ENCODE data around the gene TWNK. TPM values are rescaled to one million over a fixed set of nuclear protein-coding genes. Genes with fewer than 3 reads are reported as not detected.

TWNK gene
- total RNA-seq, 1 donor from 2014 or later = 14.7 TPM

DNA sequence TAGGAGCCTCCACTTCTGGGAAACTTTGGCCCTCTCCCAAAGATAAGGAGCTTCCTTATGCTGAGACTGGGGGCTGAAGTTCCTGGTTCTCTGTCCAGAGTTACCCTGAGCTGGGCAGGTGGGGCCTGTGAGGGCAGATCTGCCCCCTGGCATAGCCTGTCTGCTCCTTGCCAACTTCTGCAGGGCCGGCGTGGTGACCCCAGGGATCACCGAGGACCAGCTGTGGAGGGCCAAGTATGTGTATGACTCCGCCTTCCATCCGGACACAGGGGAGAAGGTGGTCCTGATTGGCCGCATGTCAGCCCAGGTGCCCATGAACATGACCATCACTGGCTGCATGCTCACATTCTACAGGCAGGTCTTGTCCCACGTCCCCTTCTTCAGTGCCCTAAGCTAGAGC lies 48.0 kb downstream of the TWNK start:
- peaks cover 20% of the 10 kb centered on the region for H3K36me3 ChIP-seq (ENCODE audit: control insufficient read depth, insufficient read depth, low read length)
- no peak for FAIRE-seq
- DNase-seq (ENCODE audit: low read depth) = no peak
- TF ChIP-seq, protein P1, sequence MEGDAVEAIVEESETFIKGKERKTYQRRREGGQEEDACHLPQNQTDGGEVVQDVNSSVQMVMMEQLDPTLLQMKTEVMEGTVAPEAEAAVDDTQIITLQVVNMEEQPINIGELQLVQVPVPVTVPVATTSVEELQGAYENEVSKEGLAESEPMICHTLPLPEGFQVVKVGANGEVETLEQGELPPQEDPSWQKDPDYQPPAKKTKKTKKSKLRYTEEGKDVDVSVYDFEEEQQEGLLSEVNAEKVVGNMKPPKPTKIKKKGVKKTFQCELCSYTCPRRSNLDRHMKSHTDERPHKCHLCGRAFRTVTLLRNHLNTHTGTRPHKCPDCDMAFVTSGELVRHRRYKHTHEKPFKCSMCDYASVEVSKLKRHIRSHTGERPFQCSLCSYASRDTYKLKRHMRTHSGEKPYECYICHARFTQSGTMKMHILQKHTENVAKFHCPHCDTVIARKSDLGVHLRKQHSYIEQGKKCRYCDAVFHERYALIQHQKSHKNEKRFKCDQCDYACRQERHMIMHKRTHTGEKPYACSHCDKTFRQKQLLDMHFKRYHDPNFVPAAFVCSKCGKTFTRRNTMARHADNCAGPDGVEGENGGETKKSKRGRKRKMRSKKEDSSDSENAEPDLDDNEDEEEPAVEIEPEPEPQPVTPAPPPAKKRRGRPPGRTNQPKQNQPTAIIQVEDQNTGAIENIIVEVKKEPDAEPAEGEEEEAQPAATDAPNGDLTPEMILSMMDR (IDR thresholded peaks at IDR 0.05; ENCODE audit: insufficient read depth, low read length, severe bottlenecking) = no peak
- H3K4me3 ChIP-seq (ENCODE audit: low read depth, low read length) = no peak overlapping the region
- H3K27me3 ChIP-seq (ENCODE audit: control insufficient read depth, insufficient read depth, low read length) = no peaks in the 10 kb centered on the region

DNA sequence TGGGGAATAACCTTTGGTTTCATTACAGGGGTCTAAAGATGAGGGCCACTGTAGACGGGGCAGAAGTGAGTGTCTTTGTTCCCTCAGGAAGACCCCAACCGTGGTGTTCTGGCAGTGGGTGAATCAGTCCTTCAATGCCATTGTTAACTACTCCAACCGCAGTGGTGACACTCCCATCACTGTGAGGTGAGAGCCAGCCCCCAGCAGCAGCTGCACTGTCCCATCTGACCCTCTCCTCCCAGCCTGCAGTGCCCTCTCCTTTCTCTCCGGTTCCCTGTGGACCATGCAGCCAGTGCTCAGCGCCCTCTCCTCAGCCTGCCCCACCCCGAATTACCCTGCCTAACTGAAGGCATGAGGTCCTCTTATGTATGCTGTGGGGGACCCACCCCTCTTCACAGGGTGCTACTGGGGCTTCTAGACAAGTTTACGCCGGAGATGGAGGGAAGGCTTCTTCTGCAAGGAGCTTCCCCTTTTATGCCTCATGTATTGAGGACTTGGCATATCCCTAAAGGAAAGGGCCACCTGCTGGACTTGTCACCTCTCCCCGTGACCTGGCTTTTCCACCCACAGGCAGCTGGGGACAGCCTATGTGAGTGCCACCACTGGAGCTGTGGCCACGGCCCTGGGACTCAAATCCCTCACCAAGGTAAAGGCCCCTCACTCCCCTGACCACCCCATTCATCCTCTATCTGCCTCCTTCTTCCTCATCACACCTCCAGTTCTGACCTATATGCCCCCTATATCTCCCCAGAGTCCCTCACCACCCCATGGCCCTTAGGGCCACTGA lies 48.8 kb downstream of the TWNK start:
- Histone ChIP-seq H3K36me3 (ENCODE audit: control insufficient read depth, insufficient read depth, low read length) (peaks cover 20% of the 10 kb centered on the region), H3K4me3 (ENCODE audit: low read depth, low read length) (no peak overlapping the region), H3K27me3 (ENCODE audit: control insufficient read depth, insufficient read depth, low read length) (no peaks in the 10 kb centered on the region)
- FAIRE-seq (no peak), DNase-seq (ENCODE audit: low read depth) (no peak)
- TF ChIP-seq, protein P1 (IDR thresholded peaks at IDR 0.05; ENCODE audit: insufficient read depth, low read length, severe bottlenecking) = no peak

DNA sequence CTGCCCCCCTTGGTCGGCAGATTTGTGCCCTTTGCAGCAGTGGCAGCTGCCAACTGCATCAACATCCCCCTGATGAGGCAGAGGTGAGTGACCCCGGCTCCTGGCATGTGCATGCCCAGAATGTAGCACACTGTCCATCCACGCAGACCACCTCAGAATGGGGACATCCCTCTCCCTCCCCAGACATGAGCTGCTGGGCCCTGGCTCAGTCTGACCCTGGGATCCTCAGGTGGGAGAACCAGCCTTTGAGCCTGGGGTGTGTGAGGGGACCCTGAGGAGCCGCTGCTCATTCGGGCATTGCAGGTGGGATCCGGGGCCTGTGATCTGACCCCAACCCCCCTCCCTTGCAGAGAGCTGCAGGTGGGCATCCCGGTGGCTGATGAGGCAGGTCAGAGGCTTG lies 49.4 kb downstream of the TWNK start:
- Histone ChIP-seq H3K27me3 (ENCODE audit: control insufficient read depth, insufficient read depth, low read length) (no peaks in the 10 kb centered on the region), H3K4me3 (ENCODE audit: low read depth, low read length) (no peak overlapping the region), H3K36me3 (ENCODE audit: control insufficient read depth, insufficient read depth, low read length) (peaks cover 20% of the 10 kb centered on the region)
- FAIRE-seq (no peak), DNase-seq (ENCODE audit: low read depth) (no peak)
- TF ChIP-seq, protein P1 (IDR thresholded peaks at IDR 0.05; ENCODE audit: insufficient read depth, low read length, severe bottlenecking) = no peak

DNA sequence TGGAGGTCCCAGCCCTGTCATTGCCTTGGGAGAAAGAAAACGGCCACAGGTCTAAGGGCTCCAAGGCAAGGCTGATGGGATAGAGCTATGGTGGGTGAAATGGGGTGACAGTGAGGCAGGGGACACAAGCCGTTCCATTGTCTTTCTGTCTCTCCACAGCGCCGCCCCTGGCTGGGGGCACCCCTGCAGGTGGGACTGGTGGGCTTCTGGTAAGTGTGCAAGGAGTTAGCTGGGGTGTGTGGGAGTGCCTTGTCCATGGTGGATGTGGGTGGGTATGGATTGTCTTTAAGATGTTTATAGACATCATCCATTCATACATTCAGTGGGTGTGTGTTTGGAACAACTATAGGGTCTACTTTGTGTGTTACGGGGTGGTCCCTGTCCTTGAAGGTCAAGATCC lies 51.1 kb downstream of the TWNK start:
- FAIRE-seq (no peak), DNase-seq (ENCODE audit: low read depth) (no peak)
- H3K4me3 ChIP-seq (ENCODE audit: low read depth, low read length) = no peak overlapping the region
- peaks cover 20% of the 10 kb centered on the region for H3K36me3 ChIP-seq (ENCODE audit: control insufficient read depth, insufficient read depth, low read length)
- no peaks in the 10 kb centered on the region for H3K27me3 ChIP-seq (ENCODE audit: control insufficient read depth, insufficient read depth, low read length)
- TF ChIP-seq, protein P1 (IDR thresholded peaks at IDR 0.05; ENCODE audit: insufficient read depth, low read length, severe bottlenecking) = no peak

DNA sequence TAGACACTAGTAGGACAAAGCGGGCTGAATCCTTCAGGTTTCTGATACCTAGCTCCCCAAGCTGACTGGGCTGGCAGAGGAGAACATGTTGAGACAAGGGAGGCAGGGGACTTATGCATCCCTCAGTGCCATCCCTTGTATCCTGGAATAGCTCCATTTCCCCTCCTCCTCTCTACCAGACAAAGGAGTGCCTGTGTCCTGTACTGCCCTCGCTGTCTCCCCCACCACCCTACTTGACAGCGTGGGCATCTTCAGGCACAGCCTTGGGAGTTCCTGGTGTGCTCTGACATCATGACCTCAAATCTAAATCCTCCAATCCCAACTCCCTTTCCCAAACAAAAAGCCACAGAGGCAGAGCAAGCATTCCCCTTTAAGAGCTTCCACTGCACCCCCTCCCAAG lies 52.7 kb downstream of the TWNK start:
- no peaks in the 10 kb centered on the region for H3K27me3 ChIP-seq (ENCODE audit: control insufficient read depth, insufficient read depth, low read length)
- FAIRE-seq (no peak), DNase-seq (ENCODE audit: low read depth) (no peak)
- TF ChIP-seq, protein P1 (IDR thresholded peaks at IDR 0.05; ENCODE audit: insufficient read depth, low read length, severe bottlenecking) = no peak
- no peak overlapping the region for H3K4me3 ChIP-seq (ENCODE audit: low read depth, low read length)
- H3K36me3 ChIP-seq (ENCODE audit: control insufficient read depth, insufficient read depth, low read length) = peaks cover 20% of the 10 kb centered on the region

DNA sequence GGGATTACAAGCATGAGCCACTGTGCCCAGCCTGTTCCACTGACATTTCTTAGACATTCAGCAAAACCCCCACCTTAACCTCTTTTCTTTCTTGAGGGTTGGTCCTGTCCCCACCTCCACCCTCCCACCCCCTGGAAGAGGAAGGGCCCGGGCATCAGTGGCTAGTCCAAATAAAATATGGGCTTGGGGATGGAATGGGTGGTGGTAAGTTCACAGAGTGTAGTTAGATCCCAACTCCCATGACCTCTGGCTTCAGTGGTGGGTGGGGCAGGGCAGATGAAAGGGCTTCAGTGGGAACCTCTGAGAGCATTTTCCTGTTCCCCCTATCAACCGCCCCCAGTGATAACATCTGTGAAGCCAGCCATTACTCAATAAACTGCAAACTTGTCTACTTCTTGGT lies 53.5 kb downstream of the TWNK start:
- H3K27me3 ChIP-seq (ENCODE audit: control insufficient read depth, insufficient read depth, low read length) = no peaks in the 10 kb centered on the region
- H3K4me3 ChIP-seq (ENCODE audit: low read depth, low read length) = no peak overlapping the region
- TF ChIP-seq, protein P1 (IDR thresholded peaks at IDR 0.05; ENCODE audit: insufficient read depth, low read length, severe bottlenecking) = no peak
- no peak for DNase-seq (ENCODE audit: low read depth)
- no peak for FAIRE-seq
- H3K36me3 ChIP-seq (ENCODE audit: control insufficient read depth, insufficient read depth, low read length) = peaks cover 14% of the 10 kb centered on the region
